GM21526 (cell line): ENCODE measurements around the gene RSF1.
A peak's percentile ranks its signal among the peaks of the same experiment; 100 is the strongest.
"Not testable (repeated sequence)": the region's sequence is repeated elsewhere in the genome, so short reads cannot be mapped to it uniquely, and the experiment has no call there.

ENCODE experiments used
- ATAC-seq: cut with Tn5 transposase; IDR thresholded peaks from one replicate; pipeline ENCODE4 v1.9.1; 2021; ENCODE audit warnings: moderate library complexity; ENCODE audit not compliant: unreplicated experiment, low FRiP score

RSF1 gene

DNA sequence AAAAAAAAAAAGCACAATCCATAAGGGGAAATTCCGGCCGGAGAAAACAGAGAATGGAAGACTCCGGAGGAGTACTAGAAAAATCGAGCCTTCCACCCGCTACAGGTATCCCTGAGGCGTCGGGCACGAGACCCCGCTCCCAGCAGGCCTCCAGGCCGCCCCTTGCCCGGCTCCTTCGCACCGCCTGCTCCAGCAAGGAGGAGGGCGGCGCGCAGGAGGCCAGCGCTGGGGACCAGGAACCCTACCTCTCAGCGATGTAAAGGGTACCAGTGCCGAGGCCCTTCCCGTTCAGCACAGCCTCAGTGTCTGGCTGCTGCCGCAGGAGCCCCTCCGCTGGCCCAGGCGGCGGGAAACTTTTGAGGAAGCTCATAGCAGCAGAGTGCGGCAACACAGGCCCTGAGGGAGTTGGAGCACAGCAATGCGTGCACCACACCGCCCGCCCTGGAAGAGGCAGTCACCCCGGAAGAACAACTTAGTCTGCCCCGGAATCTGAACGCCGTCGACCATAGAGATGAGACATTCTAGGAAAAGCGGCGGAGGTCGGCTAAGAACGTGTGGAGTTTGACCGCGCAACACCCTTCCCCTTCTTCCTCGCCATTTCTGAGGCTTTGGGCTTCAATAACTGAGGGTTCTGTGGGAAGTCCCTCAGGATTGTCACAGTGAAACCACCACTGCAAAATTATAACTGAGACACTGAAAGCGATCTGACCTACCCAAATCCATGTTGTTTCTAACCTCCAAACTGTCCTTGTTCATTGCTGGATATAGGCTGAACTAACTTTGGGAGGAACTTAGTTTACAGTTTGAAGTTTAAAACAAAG, 183.0 kb downstream of the RSF1 start, which contains the start of gene CLNS1A:
CLNS1A (minus strand) TSS at position 450 of the 821 bp plus-strand sequence; CDS start at position 370, 80 bp downstream.
- ATAC-seq: peak; percentile 93

DNA sequence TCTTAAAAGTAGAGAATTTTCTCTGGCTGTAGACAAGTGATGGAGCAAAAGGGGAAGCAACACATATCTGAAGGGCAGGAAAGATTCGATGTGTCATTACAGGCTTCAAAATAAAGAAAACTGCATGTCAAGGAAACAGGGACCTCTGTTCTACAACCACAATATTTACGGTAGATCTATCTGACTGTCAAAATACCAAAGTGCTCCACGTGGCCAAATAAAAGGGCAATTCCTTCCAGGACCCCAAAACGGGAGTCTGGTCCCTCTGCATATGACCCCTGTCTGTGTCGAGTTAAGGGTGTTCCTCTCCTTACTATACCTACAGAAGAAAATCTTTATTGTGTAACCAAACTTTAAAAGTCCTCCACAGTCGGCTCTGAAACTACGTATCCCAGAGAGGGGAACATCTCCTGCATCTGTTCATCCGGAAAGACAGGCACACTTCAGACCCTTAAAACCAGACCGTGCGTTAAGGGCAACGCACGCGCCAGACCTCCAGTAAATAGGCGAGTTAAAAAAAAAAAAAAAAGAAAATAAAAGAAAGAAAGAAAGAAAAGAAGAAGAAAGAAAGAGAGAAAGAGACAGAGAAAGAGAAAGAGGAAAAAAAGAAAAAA, 183.7 kb downstream of the RSF1 start:
- ATAC-seq: no peak

DNA sequence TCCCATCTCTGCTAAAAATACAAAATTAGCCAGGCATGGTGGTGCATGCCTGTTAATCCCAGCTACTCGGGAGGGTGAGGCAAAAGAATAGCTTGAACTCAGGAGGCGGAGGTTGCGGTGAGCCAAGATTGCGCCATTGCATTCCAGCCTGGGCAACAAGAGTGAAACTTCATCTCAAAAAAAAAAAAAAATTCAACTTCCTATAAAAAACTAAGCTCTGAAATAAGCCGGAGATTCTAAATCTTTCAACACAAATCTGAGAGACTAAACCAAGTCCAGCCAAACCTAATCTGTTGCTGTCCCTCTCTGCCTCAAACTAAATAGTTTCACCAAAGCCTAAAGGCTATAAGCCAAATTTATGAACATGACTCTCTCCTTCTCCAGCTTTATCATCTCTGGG, 186.6 kb downstream of the RSF1 start:
- ATAC-seq: not testable (repeated sequence)

DNA sequence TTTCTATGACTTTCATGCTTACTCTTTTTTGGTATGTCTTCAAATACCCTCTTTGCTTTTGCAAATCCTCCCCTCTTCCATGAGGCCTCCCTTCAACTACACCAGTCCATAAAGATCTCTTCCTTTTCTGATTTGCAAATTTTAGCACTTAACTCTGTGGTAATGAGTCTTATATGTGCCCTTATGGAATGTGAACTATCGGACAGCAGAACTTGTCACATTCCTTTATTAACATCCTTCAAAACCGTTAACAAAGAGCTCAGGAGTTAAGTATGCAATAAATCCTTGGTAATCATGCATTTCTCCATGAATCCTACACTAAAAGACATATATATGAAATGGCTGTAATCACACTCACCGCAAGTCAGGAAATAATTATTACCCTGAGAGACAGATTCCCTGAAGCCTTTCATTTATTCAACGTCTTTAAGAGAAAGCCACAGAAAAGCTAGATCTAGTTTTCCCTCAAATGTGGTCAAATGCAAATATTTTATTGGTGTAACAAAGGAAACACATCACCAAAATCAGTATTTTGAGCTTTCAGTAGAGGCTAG, 190.3 kb downstream of the RSF1 start:
- ATAC-seq: no peak

DNA sequence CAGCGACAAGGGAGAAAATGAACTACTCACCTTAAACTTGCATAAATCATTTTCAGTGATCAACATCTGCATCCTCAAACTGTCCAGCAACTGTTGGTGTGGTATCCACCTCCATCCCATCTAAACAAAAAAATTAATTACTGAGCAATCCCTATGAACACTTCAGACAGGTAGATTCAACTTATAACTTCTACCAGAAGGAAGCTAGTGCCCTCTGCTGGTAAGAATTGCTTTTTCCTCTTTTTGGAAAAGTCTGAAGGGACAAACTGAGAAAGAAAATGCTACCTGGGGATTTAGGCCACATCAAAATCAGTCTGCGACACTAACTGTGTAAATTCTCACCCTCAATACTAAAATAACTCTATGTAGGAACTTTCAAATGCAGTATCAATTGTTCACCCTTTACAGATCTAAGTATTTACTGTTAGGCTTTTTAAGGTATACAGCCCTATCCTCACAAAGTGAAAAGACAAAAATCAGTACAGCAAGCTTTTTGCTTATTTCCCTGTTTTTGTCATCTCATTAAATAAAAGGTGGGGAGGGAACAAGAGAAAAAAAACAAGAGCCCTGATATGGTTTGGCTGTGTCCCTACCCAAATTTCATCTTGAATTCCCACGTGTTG, 200.8 kb downstream of the RSF1 start:
- ATAC-seq: no peak

DNA sequence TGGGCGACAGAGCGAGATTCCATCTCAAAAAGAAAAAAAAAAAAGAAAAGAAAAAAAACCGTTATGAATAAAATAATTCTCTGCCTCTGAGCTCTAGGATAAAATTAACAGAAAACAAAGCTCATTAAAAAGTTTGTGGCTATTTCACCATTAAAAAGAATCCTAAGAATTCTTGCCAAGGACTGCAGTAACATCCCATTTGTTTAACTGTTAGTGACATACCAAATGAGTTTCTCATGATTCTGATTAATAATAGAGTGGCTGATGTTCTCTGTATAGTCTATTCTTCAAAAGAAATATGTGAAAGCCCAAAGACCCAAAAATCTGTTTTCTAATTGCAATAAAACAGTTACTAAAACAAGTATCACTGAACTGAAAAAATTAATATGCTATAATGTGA, 202.6 kb downstream of the RSF1 start:
- ATAC-seq: no peak

DNA sequence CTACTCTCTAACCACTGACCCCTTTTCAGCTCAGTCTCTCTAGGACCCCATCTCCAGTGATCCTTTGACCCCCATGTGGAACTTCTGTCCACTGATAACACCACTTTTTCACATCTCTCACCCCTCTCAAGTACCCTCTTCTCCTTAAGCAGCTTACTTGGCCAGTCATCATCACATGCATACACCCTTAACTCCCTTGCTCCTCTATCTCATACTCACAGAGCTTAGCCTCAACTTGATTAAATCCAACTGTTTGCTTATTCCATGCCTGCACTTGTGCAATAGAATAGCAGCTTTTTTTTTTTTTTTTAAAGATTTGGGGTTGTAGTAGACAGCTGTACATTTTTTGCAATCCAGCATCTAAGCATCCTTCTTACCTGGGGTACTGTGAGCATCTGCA, 208.6 kb downstream of the RSF1 start:
- no peak for ATAC-seq
